Measurements from ENCODE around the gene CXCR6.
"Not testable (repeated sequence)": the region's sequence is repeated elsewhere in the genome, so short reads cannot be mapped to it uniquely, and the experiment has no call there.

Gene CXCR6

GRCh38 chr3:45992133-45992729, 49.0 kb downstream of the CXCR6 start:
- no peak for DNase-seq

- DNase-seq = no peak
These were observed 49.6 kb downstream of the CXCR6 start for GRCh38 chr3:45992821-45993221.

- no peak for DNase-seq
These were observed 50.3 kb downstream of the CXCR6 start for GRCh38 chr3:45993421-45994027.

GRCh38 chr3:45994419-45995235, 51.4 kb downstream of the CXCR6 start:
- DNase-seq = no peak

GRCh38 chr3:45995236-45996192, 52.2 kb downstream of the CXCR6 start, which contains the start of gene FYCO1:
FYCO1 (minus strand) TSS chr3:45995824; CDS start chr3:45984910, 10,914 bp downstream.
- DNase-seq = peak; percentile 55

- not testable (repeated sequence) for DNase-seq
These were observed 54.2 kb downstream of the CXCR6 start for GRCh38 chr3:45997499-45997898.

GRCh38 chr3:45997942-45998341, 54.7 kb downstream of the CXCR6 start:
- DNase-seq = no peak

Measured in NCI-H1048 (cell line).